ENCODE results near the gene TOR1B.

Gene TOR1B

DNA sequence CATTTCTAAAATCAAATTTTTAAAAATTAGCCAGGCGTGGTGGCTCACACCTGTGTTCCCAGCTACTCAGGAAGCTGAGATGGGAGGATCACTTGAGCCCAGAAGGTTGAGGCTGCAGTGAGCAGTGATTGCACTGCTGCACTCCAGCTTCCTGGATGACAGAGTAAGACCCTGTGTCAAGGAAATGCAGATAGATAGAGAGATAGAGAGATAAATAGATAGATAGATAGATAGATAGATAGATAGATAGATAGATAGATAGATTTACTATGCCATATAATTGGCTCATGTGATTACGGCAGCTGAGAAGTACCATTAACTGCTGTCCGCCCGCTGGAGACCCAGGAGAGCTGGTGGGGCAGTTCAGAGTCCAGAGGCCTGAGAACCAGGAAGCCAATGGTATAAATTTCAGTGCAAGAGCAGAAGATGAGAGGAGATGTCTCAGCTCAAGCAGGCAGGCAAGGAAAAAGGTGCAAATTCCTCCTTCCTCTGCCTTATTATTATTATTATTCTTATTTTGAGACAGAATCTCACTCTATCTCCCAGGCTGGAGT is 37.1 kb upstream of the TOR1B start:
- Mint-ChIP-seq H3K4me3 (no peak overlapping the region), H3K4me1 (peaks cover 35% of the 10 kb centered on the region), H3K36me3 (ENCODE audit: low read depth) (no peaks in the 10 kb centered on the region), H3K27ac (no peak overlapping the region), H3K9me3 (no peaks in the 10 kb centered on the region), H3K27me3 (ENCODE audit: low read depth, poor library complexity) (peaks cover 4% of the 10 kb centered on the region)
- TF ChIP-seq, protein P1, sequence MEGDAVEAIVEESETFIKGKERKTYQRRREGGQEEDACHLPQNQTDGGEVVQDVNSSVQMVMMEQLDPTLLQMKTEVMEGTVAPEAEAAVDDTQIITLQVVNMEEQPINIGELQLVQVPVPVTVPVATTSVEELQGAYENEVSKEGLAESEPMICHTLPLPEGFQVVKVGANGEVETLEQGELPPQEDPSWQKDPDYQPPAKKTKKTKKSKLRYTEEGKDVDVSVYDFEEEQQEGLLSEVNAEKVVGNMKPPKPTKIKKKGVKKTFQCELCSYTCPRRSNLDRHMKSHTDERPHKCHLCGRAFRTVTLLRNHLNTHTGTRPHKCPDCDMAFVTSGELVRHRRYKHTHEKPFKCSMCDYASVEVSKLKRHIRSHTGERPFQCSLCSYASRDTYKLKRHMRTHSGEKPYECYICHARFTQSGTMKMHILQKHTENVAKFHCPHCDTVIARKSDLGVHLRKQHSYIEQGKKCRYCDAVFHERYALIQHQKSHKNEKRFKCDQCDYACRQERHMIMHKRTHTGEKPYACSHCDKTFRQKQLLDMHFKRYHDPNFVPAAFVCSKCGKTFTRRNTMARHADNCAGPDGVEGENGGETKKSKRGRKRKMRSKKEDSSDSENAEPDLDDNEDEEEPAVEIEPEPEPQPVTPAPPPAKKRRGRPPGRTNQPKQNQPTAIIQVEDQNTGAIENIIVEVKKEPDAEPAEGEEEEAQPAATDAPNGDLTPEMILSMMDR (IDR thresholded peaks at IDR 0.05): no peak
- DNase-seq: no peak

- Mint-ChIP-seq H3K27me3 (ENCODE audit: low read depth, poor library complexity) (peaks cover 13% of the 10 kb centered on the region), H3K27ac (no peak overlapping the region), H3K4me3 (no peak overlapping the region), H3K9me3 (no peaks in the 10 kb centered on the region), H3K36me3 (ENCODE audit: low read depth) (no peaks in the 10 kb centered on the region), H3K4me1 (peaks cover 11% of the 10 kb centered on the region)
- TF ChIP-seq, protein P1 (IDR thresholded peaks at IDR 0.05): no peak
- DNase-seq: no peak
Measured at GRCh38 chr9:129768486-129768885, 34.5 kb upstream of the TOR1B start.

DNA sequence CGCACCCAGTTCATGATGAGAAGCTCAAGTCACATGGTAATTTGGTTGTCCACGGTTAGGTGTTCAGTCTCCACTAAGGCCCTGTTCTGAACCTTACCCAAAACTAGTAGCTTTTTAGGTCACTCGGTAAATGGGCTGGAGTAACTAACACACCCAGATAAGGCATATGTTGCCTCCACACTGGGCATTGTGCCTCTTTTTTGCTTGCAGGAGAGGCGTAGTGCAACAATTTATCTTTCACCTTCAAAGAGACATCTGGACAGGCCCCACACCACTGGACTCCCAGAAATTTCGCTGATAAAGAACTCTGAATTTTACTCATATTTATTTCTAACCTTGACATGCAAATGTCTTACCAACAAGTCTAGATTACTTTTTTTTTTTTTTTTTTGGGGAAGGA is 33.3 kb upstream of the TOR1B start:
- H3K36me3 Mint-ChIP-seq (ENCODE audit: low read depth): no peaks in the 10 kb centered on the region
- TF ChIP-seq, protein P1 (IDR thresholded peaks at IDR 0.05): no peak
- H3K4me1 Mint-ChIP-seq: peaks cover 8% of the 10 kb centered on the region
- DNase-seq: no peak
- H3K27me3 Mint-ChIP-seq (ENCODE audit: low read depth, poor library complexity): peaks cover 17% of the 10 kb centered on the region
- H3K27ac Mint-ChIP-seq: no peak overlapping the region
- no peaks in the 10 kb centered on the region for H3K9me3 Mint-ChIP-seq
- no peak overlapping the region for H3K4me3 Mint-ChIP-seq

- Mint-ChIP-seq H3K4me1 (peaks cover 12% of the 10 kb centered on the region), H3K36me3 (ENCODE audit: low read depth) (no peaks in the 10 kb centered on the region), H3K9me3 (no peaks in the 10 kb centered on the region), H3K27ac (no peak overlapping the region), H3K27me3 (ENCODE audit: low read depth, poor library complexity) (peaks cover 17% of the 10 kb centered on the region), H3K4me3 (no peak overlapping the region)
- TF ChIP-seq, protein P1 (IDR thresholded peaks at IDR 0.05): no peak
- DNase-seq: no peak
Measured at GRCh38 chr9:129770741-129771140, 32.2 kb upstream of the TOR1B start.

- no peak overlapping the region for H3K27ac Mint-ChIP-seq
- H3K36me3 Mint-ChIP-seq (ENCODE audit: low read depth): no peaks in the 10 kb centered on the region
- peaks cover 15% of the 10 kb centered on the region for H3K27me3 Mint-ChIP-seq (ENCODE audit: low read depth, poor library complexity)
- H3K4me1 Mint-ChIP-seq: peaks cover 31% of the 10 kb centered on the region
- no peak for DNase-seq
- no peaks in the 10 kb centered on the region for H3K9me3 Mint-ChIP-seq
- H3K4me3 Mint-ChIP-seq: no peak overlapping the region
- TF ChIP-seq, protein P1 (IDR thresholded peaks at IDR 0.05): no peak
Measured at GRCh38 chr9:129773262-129774048, 29.5 kb upstream of the TOR1B start.
